ENCODE data around the gene SLC2A13.

- TF ChIP-seq ZNF513 (tag by site-specific recombination; IDR thresholded peaks at IDR 0.05): no peak
- TF ChIP-seq ZBTB20 (tag by site-specific recombination; IDR thresholded peaks at IDR 0.05): no peak
- TF ChIP-seq PRDM10 (tag by site-specific recombination; IDR thresholded peaks at IDR 0.05): no peak
- TF ChIP-seq CTCF (tag by site-specific recombination; IDR thresholded peaks at IDR 0.05): no peak
- TF ChIP-seq ZNF211 (tag by site-specific recombination; IDR thresholded peaks at IDR 0.05; ENCODE audit: low read depth): no peak
These were observed 213.7 kb downstream of the SLC2A13 start for GRCh38 chr12:39892146-39892545.

All from HEK293 (cell line).